ENCODE data around the gene SLC41A2.
A peak's percentile ranks its signal among the peaks of the same experiment; 100 is the strongest.
"Not testable (repeated sequence)": the region's sequence is repeated elsewhere in the genome, so short reads cannot be mapped to it uniquely, and the experiment has no call there.

Gene SLC41A2

DNA sequence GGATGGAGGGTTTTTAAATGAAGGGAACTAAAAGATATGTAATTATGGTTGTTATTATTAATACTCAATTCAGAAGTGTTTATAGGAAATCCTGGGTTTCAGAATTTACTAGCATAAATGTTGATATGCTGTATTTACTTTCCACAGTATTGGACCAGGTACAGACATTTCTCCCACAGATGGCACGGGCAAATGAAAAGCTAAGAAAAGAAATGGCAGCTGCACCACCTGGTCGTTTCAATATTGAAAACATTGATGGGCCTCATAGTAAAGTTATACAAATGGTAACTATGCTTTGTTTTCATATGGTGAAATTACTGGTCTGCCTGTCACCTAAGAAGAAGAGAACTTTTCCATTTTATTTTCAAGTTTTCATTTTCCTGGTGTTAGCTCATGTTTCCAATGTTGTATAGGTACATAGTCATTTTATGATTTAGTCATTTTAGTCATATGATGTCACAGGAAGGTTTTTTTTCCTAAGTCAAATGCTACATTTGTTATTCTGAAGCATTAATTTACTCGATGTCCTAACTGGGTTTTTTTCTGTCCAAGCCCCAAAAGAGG lies 33.6 kb upstream of the SLC41A2 start:
- no peak for DNase-seq (ENCODE audit: low read depth)
- TF ChIP-seq, protein P1, sequence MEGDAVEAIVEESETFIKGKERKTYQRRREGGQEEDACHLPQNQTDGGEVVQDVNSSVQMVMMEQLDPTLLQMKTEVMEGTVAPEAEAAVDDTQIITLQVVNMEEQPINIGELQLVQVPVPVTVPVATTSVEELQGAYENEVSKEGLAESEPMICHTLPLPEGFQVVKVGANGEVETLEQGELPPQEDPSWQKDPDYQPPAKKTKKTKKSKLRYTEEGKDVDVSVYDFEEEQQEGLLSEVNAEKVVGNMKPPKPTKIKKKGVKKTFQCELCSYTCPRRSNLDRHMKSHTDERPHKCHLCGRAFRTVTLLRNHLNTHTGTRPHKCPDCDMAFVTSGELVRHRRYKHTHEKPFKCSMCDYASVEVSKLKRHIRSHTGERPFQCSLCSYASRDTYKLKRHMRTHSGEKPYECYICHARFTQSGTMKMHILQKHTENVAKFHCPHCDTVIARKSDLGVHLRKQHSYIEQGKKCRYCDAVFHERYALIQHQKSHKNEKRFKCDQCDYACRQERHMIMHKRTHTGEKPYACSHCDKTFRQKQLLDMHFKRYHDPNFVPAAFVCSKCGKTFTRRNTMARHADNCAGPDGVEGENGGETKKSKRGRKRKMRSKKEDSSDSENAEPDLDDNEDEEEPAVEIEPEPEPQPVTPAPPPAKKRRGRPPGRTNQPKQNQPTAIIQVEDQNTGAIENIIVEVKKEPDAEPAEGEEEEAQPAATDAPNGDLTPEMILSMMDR (conservative IDR thresholded peaks at IDR 0.05; ENCODE audit: low read depth, low read length), result no peak
- no peak overlapping the region for H3K4me3 ChIP-seq (ENCODE audit: low read depth, low read length)

DNA sequence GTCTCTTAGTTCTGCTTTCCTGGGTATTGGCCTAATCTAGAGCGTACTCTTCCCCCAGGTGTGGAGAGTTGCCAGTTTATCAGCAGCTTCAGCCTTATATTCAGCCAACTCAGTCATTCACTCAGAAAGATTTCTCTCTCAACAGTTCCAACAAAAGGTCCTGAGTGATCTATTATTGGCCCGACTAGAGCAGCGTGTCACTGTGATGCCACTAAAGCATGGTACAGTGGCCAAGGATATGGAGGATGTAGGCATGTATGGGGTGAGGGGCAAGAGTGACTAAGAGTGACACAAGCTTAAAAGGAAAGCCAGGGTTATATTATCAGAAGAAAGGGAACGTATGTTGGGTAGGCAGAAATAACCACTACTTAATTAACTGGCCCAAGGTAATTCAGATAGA lies 32.9 kb upstream of the SLC41A2 start:
- TF ChIP-seq, protein P1 (conservative IDR thresholded peaks at IDR 0.05; ENCODE audit: low read depth, low read length), result no peak
- H3K4me3 ChIP-seq (ENCODE audit: low read depth, low read length), result no peak overlapping the region
- DNase-seq (ENCODE audit: low read depth), result no peak

DNA sequence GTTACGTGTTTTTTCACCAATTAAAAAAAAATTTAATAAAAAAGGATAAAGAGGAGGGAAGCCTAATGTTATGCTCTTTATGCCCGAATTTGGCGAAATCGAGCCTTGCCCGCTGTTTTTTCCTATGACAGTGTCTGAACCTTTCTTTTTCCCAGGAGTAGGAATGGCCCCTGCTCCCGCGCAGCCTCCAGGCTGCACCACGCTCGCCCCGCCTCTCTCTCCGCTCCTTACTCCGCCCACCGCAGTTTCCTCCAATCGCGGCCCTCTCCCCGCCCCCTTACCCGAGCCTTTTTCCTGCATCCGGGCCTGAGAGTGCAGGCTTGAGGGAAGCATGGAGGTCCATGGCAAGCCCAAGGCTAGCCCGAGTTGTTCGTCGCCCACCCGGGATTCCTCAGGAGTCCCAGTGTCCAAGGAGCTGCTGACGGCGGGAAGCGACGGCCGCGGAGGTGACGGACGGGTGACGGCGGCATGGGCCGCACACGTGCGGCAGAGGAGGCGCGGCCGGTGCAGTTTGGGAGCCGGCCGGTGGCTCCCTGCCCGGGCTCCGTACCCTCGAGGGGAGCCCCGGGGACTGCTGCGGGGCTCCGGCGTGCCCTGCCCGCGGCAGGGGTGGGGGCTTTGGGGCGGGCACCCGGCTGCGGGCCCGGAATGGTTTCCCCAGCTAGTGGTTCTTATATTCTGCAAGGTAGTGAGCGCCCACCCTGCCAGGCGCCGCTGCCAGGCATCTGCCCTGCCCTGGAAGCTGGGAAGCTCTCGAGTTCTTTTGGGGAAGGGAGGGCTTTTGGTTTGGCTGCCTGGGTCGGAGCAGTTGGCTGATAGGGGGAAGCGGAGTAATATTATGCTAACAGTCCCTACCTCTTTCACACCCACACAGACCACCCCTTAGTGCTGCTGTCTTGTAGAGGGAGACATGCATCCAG lies 28.2 kb upstream of the SLC41A2 start, which contains the start of gene NOPCHAP1:
NOPCHAP1 (plus strand) TSS at position 295 of the 920 bp plus-strand sequence; CDS start at position 332, 37 bp downstream.
- TF ChIP-seq, protein P1 (conservative IDR thresholded peaks at IDR 0.05; ENCODE audit: low read depth, low read length), result no peak
- DNase-seq (ENCODE audit: low read depth), result peak; percentile 82
- peak within 1 kb of the TSS; percentile 94 for H3K4me3 ChIP-seq (ENCODE audit: low read depth, low read length)

DNA sequence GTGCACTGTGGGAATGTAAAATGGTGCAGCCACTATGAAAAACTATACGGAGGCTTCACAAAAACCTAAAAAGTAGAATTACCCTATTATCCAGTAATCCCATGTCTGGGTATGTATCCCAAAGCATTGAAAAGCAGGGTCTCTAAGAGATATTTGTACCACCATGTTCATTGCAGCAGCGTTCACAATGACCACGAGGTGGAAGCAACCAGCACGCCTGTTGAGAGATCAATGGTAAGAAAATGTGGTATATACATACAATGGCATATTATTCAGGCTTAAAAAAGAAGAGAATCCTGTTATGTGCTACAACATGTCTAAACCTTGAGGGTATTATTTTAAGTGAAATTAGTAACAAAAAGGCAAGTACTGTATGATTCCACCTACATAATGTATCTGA lies 27.1 kb upstream of the SLC41A2 start:
- TF ChIP-seq, protein P1 (conservative IDR thresholded peaks at IDR 0.05; ENCODE audit: low read depth, low read length), result no peak
- no peak for DNase-seq (ENCODE audit: low read depth)
- H3K4me3 ChIP-seq (ENCODE audit: low read depth, low read length), result no peak overlapping the region

DNA sequence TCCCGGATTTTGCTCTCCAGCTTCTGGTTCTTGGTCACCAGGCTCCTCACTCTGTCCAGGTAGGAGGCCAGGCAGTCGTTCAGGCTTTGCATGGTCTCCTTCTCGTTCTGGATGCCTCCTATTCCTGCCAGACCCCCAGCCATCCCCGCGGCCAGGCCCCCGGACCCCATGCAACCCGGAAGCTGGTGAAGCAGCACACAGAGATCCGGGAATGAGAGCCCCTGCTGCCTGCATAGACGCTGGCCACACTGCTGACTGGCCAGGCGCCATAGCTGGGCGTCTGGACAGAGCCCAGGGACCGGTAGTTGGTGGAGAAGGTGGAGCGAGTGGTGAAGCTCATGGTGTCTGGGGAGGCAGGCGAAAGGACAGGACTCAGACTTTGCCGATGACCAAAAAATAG lies 19.6 kb upstream of the SLC41A2 start:
- not testable (repeated sequence) for H3K4me3 ChIP-seq (ENCODE audit: low read depth, low read length); DNase-seq (ENCODE audit: low read depth)

DNA sequence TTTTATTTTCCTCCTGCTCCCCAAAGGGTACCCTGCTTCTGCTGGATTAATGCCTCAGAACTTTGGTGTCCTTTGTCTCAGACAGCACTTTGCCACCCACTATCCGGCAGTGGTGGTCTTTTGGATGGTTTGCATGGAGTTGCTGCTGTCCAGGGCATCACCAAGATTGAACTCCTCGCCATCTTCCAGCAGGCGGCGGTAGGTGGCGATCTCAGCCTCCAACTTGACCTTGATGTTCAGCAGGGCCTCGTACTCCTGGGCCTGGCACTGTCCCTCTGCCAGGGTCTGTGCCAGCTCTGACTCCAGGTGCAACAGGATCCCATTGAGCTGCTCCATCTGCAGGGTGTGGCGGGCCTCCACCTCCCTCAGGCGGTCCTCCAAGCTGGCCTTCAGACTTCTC lies 18.6 kb upstream of the SLC41A2 start:
- H3K4me3 ChIP-seq (ENCODE audit: low read depth, low read length), result no peak overlapping the region
- no peak for DNase-seq (ENCODE audit: low read depth)
- TF ChIP-seq, protein P1 (conservative IDR thresholded peaks at IDR 0.05; ENCODE audit: low read depth, low read length), result no peak

DNA sequence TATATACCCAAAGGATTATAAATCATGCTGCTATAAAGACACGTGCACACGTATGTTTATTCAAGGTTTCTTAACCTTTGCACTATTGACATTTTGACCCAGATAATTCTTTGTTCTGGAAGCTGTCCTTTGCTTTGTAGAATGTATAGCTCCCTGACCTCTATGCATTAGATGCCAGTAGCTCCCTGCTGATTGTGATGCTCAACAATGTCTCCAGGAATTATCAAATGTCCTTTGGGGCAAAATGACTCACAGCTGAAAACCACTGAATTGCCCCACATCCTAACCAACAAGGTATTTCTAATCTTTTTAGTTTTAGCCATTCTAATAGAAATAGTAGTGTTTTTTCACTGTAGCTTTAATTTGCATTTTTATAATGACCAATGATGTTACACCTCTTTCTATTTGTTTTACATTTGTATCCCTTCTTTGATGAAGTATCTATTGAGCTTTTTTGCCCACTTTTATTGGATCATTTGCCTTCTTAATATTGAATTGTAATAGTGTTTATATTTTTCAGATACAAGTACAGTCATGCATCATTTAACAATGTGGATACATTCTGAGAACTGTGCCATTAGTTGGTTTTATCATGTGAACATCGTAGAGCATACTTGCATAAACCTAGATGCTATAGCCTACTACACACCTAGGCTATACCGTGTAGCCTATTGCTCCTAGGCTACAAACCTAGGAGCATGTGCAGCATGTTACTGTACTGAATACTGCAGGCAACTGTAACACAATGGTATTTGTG lies 17.7 kb upstream of the SLC41A2 start:
- DNase-seq (ENCODE audit: low read depth), result no peak
- TF ChIP-seq, protein P1 (conservative IDR thresholded peaks at IDR 0.05; ENCODE audit: low read depth, low read length), result no peak
- no peak overlapping the region for H3K4me3 ChIP-seq (ENCODE audit: low read depth, low read length)
